IMR-90 (cell line): Measurements from ENCODE around the gene PNCK. TPM values are rescaled to one million over a fixed set of nuclear protein-coding genes. Genes with fewer than 3 reads are reported as not detected.

ENCODE experiments used
- ATAC-seq: fragments of 200-7000 bp; cut with Tn5 transposase; 2 replicates; pipeline ENCODE4 v1.9.1; 2020; ENCODE audit warnings: low read depth, mild to moderate bottlenecking, moderate library complexity
- BruUV-seq: library from RNA; stranded (reverse); fragments of 400-500 nt; replicated peaks from 2 replicates; lab custom pipeline; 2021; lab: Mats Ljungman, UMichigan
- CTCF ChIA-PET: fragments of 300-600 bp; formaldehyde crosslinking; extraction: SDS; loops from one replicate; lab custom pipeline; 2021; ENCODE audit warnings: antibody characterized with exemption; lab: Yijun Ruan, JAX
- POLR2A ChIA-PET: fragments of 300-600 bp; sonication (Branson Sonifier 250); formaldehyde crosslinking; loops from one replicate; lab custom pipeline; 2022; ENCODE audit warnings: antibody characterized with exemption; ENCODE audit not compliant: unreplicated experiment; lab: Charles Lee
- DNase-seq: peaks from one replicate; pipeline ENCODE4 v3.0.0; 2013
- H2AFZ ChIP-seq: replicated peaks from 2 replicates; pipeline ENCODE3; 2013; ENCODE audit warnings: low read length, mild to moderate bottlenecking; ENCODE audit not compliant: poor library complexity
- H2AK5ac ChIP-seq: 2 replicates; pipeline ENCODE4 v1.6.1; 2013; ENCODE audit warnings: low read depth, low read length, inconsistent platforms
- H2AK9ac ChIP-seq: replicated peaks from 2 replicates; pipeline ENCODE3; 2013; ENCODE audit warnings: mild to moderate bottlenecking, low read depth, low read length, moderate library complexity; ENCODE audit not compliant: poor library complexity
- H2BK120ac ChIP-seq: 2 replicates; pipeline ENCODE4 v1.6.1; 2013; ENCODE audit warnings: low read depth, low read length, inconsistent platforms
- H2BK15ac ChIP-seq: 3 replicates; pipeline ENCODE4 v1.6.1; 2013; ENCODE audit warnings: low read depth, low read length, inconsistent platforms
- H2BK20ac ChIP-seq: 2 replicates; pipeline ENCODE4 v1.6.1; 2013; ENCODE audit warnings: low read depth, mild to moderate bottlenecking, inconsistent platforms, low read length, moderate library complexity
- H2BK5ac ChIP-seq: 2 replicates; pipeline ENCODE4 v1.6.1; 2013; ENCODE audit warnings: mild to moderate bottlenecking, low read depth, low read length, inconsistent platforms; ENCODE audit not compliant: poor library complexity, severe bottlenecking
- H3K14ac ChIP-seq: replicated peaks from 2 replicates; pipeline ENCODE4 v1.6.1; 2013; ENCODE audit warnings: low read depth, low read length, inconsistent platforms
- H3K18ac ChIP-seq: 2 replicates; pipeline ENCODE4 v1.6.1; 2013; ENCODE audit warnings: low read depth, low read length, control low read depth
- H3K23ac ChIP-seq: 2 replicates; pipeline ENCODE4 v1.6.1; 2013; ENCODE audit warnings: low read depth, low read length, inconsistent platforms
- H3K27ac ChIP-seq: 2 replicates; pipeline ENCODE4 v1.5.1; 2013; ENCODE audit warnings: mild to moderate bottlenecking, control low read depth, low read length; ENCODE audit not compliant: insufficient read depth
- H3K27me3 ChIP-seq: 2 replicates; pipeline ENCODE4 v1.6.1; 2013; ENCODE audit warnings: low read length; ENCODE audit not compliant: control insufficient read depth, insufficient read depth
- H3K36me3 ChIP-seq: 2 replicates; pipeline ENCODE4 v1.6.1; 2013; ENCODE audit warnings: low read length, mixed read lengths; ENCODE audit not compliant: control insufficient read depth, insufficient read depth
- H3K4ac ChIP-seq: 2 replicates; pipeline ENCODE4 v1.6.1; 2013; ENCODE audit warnings: low read depth, low read length, inconsistent platforms
- H3K4me1 ChIP-seq: 2 replicates; pipeline ENCODE4 v1.6.1; 2013; ENCODE audit warnings: low read length, mixed read lengths; ENCODE audit not compliant: control insufficient read depth, insufficient read depth
- H3K4me2 ChIP-seq: 2 replicates; pipeline ENCODE4 v1.6.1; 2013; ENCODE audit warnings: low read depth, mild to moderate bottlenecking, control low read depth, low read length, moderate library complexity
- H3K4me3 ChIP-seq: 2 replicates; pipeline ENCODE4 v1.5.1; 2013; ENCODE audit warnings: low read depth, mild to moderate bottlenecking, control low read depth, low read length, moderate library complexity; ENCODE audit not compliant: insufficient read depth
- H3K56ac ChIP-seq: 2 replicates; pipeline ENCODE4 v1.6.1; 2013; ENCODE audit warnings: low read length, inconsistent platforms; ENCODE audit not compliant: insufficient read depth; ENCODE audit errors: extremely low read depth
- H3K79me1 ChIP-seq, 2 experiments: 2 replicates each; pipeline ENCODE4 v1.6.1; 2013; ENCODE audit warnings: low read length in 2 of 2, inconsistent platforms in 1 of 2, low read depth in 1 of 2
- H3K9ac ChIP-seq: 2 replicates; pipeline ENCODE4 v1.6.1; 2013; ENCODE audit warnings: low read depth, low read length, control low read depth
- H3K9me1 ChIP-seq: 2 replicates; pipeline ENCODE4 v1.6.1; 2013; ENCODE audit warnings: low read length, inconsistent platforms; ENCODE audit not compliant: insufficient read depth
- H3K9me3 ChIP-seq: 2 replicates; pipeline ENCODE4 v1.6.1; 2013; ENCODE audit warnings: low read length; ENCODE audit not compliant: control insufficient read depth, insufficient read depth
- H4K20me1 ChIP-seq: 2 replicates; pipeline ENCODE4 v1.6.1; 2013; ENCODE audit warnings: low read length, inconsistent platforms; ENCODE audit not compliant: insufficient read depth
- H4K5ac ChIP-seq: 2 replicates; pipeline ENCODE4 v1.6.1; 2013; ENCODE audit warnings: mild to moderate bottlenecking, low read depth, low read length, control low read depth
- H4K8ac ChIP-seq, 2 experiments: 2 replicates each; pipeline ENCODE4 v1.6.1; 2013; ENCODE audit warnings: low read depth in 2 of 2, low read length in 2 of 2, control low read depth in 1 of 2, inconsistent platforms in 1 of 2
- H4K91ac ChIP-seq: 2 replicates; pipeline ENCODE4 v1.6.1; 2013; ENCODE audit warnings: low read depth, low read length, inconsistent platforms; ENCODE audit not compliant: insufficient read depth
- BHLHE40 ChIP-seq: fragments of 150-350 bp; IDR thresholded peaks from 2 replicates; pipeline ENCODE4 v1.6.1; 2016; ENCODE audit warnings: mild to moderate bottlenecking, low read depth, low read length
- CEBPB ChIP-seq: IDR thresholded peaks from 2 replicates; pipeline ENCODE4 v1.6.1; 2012; ENCODE audit warnings: low read depth, low read length, improper control_type of control experiment
- CHD1 ChIP-seq: IDR thresholded peaks from 2 replicates; pipeline ENCODE4 v1.6.1; 2012; ENCODE audit warnings: low read depth, low read length, improper control_type of control experiment
- FOS ChIP-seq: fragments of 150-350 bp; IDR thresholded peaks from 2 replicates; pipeline ENCODE4 v1.6.1; 2016; ENCODE audit warnings: low read depth, low read length
- MAFK ChIP-seq: IDR thresholded peaks from 2 replicates; pipeline ENCODE4 v1.6.1; 2012; ENCODE audit warnings: low read depth, low read length, improper control_type of control experiment
- MAZ ChIP-seq: IDR thresholded peaks from 2 replicates; pipeline ENCODE4 v1.6.1; 2012; ENCODE audit warnings: low read depth, mild to moderate bottlenecking, low read length, improper control_type of control experiment, moderate library complexity, borderline replicate concordance
- MXI1 ChIP-seq: IDR thresholded peaks from 2 replicates; pipeline ENCODE4 v1.6.1; 2012; ENCODE audit warnings: low read depth, mild to moderate bottlenecking, low read length, moderate library complexity, borderline replicate concordance
- NFE2L2 ChIP-seq: fragments of 150-350 bp; IDR thresholded peaks from 2 replicates; pipeline ENCODE4 v1.6.1; 2016; ENCODE audit warnings: low read depth, mild to moderate bottlenecking, low read length
- POLR2A ChIP-seq: IDR thresholded peaks from 2 replicates; pipeline ENCODE4 v1.6.1; 2012; ENCODE audit warnings: mild to moderate bottlenecking, low read depth, low read length
- RAD21 ChIP-seq: IDR thresholded peaks from 2 replicates; pipeline ENCODE4 v1.6.1; 2012; ENCODE audit warnings: low read length, improper control_type of control experiment
- RCOR1 ChIP-seq: IDR thresholded peaks from 2 replicates; pipeline ENCODE4 v1.6.1; 2012; ENCODE audit warnings: mild to moderate bottlenecking, low read length, improper control_type of control experiment; ENCODE audit not compliant: insufficient replicate concordance
- RFX5 ChIP-seq: IDR thresholded peaks from 2 replicates; pipeline ENCODE4 v1.8.0; 2012; ENCODE audit warnings: low read depth, mild to moderate bottlenecking, low read length, moderate library complexity
- SMC3 ChIP-seq: fragments of 150-350 bp; IDR thresholded peaks from 2 replicates; pipeline ENCODE4 v1.6.1; 2016; ENCODE audit warnings: low read depth, mild to moderate bottlenecking, antibody characterized with exemption, low read length, moderate library complexity
- WGBS, 2 experiments: methylation state at CpG; one replicate each; pipeline versions ENCODE4 v1.1.5 to v1.1.7; 2013; ENCODE audit warnings: missing lambda C conversion rate in 2 of 2; ENCODE audit not compliant: insufficient read length in 1 of 2; ENCODE audit errors: extremely low coverage in 2 of 2; 5-methylcytosine and 5-hydroxymethylcytosine counted together
- dilution Hi-C: fragments of 300-500 bp; cut with HindIII; formaldehyde crosslinking; loops from one replicate; pipeline ENCODE4 v1.14.3; 2018; ENCODE audit warnings: low sequenced_read_pairs; ENCODE audit not compliant: unreplicated experiment
- in situ Hi-C: fragments of 300-500 bp; cut with MboI; formaldehyde crosslinking; loops from 3 replicates; pipeline ENCODE4 v1.14.3; 2019; ENCODE audit warnings: low sequenced_read_pairs, inconsistent platforms, mixed read lengths
- intact Hi-C: fragments of 100-400 bp; cut with micrococcal nuclease; formaldehyde crosslinking; loops from 2 replicates; pipeline ENCODE4 v1.10.0; 2022
- polyA plus RNA-seq, 3 experiments: library from polyadenylated mRNA; depleted of rRNA; stranded (reverse); fragments of >200 nt; gene quantifications; 2 replicates each; pipeline ENCODE4 v1.2.3, GENCODE V29; 2012; ENCODE audit warnings: low replicate concordance in 1 of 3
- total RNA-seq: library from RNA; depleted of rRNA; stranded (reverse); fragments of >200 nt; gene quantifications from 2 replicates; pipeline ENCODE4 v1.2.3, GENCODE V29; 2012
- TF ChIP-seq, protein P1 (sequence below): fragments of 150-350 bp; IDR thresholded peaks from 2 replicates; pipeline ENCODE4 v1.6.1; 2017; ENCODE audit warnings: mild to moderate bottlenecking, antibody characterized with exemption, low read length, low read depth
- TF ChIP-seq, protein P2 (sequence below): fragments of 150-350 bp; IDR thresholded peaks from 2 replicates; pipeline ENCODE4 v1.6.1; 2016; ENCODE audit warnings: low read depth, mild to moderate bottlenecking, low read length, moderate library complexity, borderline replicate concordance
- TF ChIP-seq, protein P3 (sequence below): conservative IDR thresholded peaks from 2 replicates; pipeline ENCODE4 v1.5.1; 2012; ENCODE audit warnings: mild to moderate bottlenecking, low read depth, low read length, improper control_type of control experiment

The PNCK gene
- total and polyA plus RNA-seq, 2 of the 4 experiments (the other 2 are of a cell fraction), result 0.18 to 0.22 TPM

DNA sequence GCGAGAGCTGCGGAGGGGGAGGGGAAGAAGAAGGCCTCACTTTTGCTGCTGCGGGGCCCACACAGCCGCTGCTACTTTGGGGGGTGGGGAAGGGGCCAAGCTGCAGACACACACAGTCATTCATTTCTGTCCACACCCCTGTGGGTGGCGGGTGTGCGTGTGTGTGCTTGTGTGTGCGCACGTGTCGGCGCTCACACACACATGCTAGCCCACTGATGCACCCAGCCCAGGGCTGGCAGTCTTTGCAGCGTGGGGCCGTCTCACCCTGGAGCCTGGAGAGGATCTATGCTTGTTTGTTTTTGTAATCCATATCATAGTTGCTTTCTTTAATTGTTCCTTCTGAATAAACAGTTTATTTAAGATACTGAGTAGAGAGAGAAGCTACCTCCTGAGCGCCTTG is 22.7 kb downstream of the PNCK start:
- H3K56ac ChIP-seq, result no peak overlapping the region
- no peak overlapping the region for H2BK20ac ChIP-seq
- no peak overlapping the region for H2AK9ac ChIP-seq
- no CpG with 5 or more reads among the region's 13 CpGs for WGBS, 2 experiments
- H3K4me3 ChIP-seq, result no peak overlapping the region
- H3K4me2 ChIP-seq, result no peak overlapping the region
- H2BK120ac ChIP-seq, result no peak overlapping the region
- H3K27me3 ChIP-seq, result peaks cover 27% of the 10 kb centered on the region
- H3K14ac ChIP-seq, result no peak overlapping the region
- no peak overlapping the region for H3K23ac ChIP-seq
- no peak overlapping the region for H2AK5ac ChIP-seq
- H2AFZ ChIP-seq, result no peak overlapping the region
- ATAC-seq (no peak), DNase-seq (no peak)
- no peak overlapping the region for H3K27ac ChIP-seq
- no peaks in the 10 kb centered on the region for H3K9me1 ChIP-seq
- TF ChIP-seq MXI1 (no peak), CEBPB (no peak), RFX5 (no peak), RAD21 (no peak), FOS (no peak), RCOR1 (no peak), NFE2L2 (no peak), BHLHE40 (no peak), MAZ (no peak), CHD1 (no peak), MAFK (no peak), SMC3 (no peak), POLR2A (no peak)
- TF ChIP-seq, protein P1, sequence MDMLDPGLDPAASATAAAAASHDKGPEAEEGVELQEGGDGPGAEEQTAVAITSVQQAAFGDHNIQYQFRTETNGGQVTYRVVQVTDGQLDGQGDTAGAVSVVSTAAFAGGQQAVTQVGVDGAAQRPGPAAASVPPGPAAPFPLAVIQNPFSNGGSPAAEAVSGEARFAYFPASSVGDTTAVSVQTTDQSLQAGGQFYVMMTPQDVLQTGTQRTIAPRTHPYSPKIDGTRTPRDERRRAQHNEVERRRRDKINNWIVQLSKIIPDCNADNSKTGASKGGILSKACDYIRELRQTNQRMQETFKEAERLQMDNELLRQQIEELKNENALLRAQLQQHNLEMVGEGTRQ, result no peak
- TF ChIP-seq, protein P2, sequence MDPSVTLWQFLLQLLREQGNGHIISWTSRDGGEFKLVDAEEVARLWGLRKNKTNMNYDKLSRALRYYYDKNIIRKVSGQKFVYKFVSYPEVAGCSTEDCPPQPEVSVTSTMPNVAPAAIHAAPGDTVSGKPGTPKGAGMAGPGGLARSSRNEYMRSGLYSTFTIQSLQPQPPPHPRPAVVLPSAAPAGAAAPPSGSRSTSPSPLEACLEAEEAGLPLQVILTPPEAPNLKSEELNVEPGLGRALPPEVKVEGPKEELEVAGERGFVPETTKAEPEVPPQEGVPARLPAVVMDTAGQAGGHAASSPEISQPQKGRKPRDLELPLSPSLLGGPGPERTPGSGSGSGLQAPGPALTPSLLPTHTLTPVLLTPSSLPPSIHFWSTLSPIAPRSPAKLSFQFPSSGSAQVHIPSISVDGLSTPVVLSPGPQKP, result no peak
- TF ChIP-seq, protein P3, sequence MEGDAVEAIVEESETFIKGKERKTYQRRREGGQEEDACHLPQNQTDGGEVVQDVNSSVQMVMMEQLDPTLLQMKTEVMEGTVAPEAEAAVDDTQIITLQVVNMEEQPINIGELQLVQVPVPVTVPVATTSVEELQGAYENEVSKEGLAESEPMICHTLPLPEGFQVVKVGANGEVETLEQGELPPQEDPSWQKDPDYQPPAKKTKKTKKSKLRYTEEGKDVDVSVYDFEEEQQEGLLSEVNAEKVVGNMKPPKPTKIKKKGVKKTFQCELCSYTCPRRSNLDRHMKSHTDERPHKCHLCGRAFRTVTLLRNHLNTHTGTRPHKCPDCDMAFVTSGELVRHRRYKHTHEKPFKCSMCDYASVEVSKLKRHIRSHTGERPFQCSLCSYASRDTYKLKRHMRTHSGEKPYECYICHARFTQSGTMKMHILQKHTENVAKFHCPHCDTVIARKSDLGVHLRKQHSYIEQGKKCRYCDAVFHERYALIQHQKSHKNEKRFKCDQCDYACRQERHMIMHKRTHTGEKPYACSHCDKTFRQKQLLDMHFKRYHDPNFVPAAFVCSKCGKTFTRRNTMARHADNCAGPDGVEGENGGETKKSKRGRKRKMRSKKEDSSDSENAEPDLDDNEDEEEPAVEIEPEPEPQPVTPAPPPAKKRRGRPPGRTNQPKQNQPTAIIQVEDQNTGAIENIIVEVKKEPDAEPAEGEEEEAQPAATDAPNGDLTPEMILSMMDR, result no peak
- H3K4ac ChIP-seq, result no peak overlapping the region
- no peak overlapping the region for H2BK15ac ChIP-seq
- no peaks in the 10 kb centered on the region for H4K20me1 ChIP-seq
- no peak overlapping the region for H2BK5ac ChIP-seq
- ChIA-PET POLR2A (no interaction called here), CTCF (interaction anchor here (0.9 kb wide), 1 partner anchor 101 kb away, joined by 5 read pairs; no protein-coding TSS in a partner anchor)
- H3K4me1 ChIP-seq, result no peaks in the 10 kb centered on the region
- no peak overlapping the region for H4K91ac ChIP-seq
- no peak overlapping the region for H3K9ac ChIP-seq
- H3K36me3 ChIP-seq, result no peaks in the 10 kb centered on the region
- in situ Hi-C loops, result loop anchor here (25.0 kb wide), 1 partner anchor 689 kb away; no protein-coding TSS in a partner anchor
- no peak overlapping the region for H3K18ac ChIP-seq
- H3K79me1 ChIP-seq, result no peaks in the 10 kb centered on the region
- H4K5ac ChIP-seq, result no peak overlapping the region
- dilution Hi-C loops, result no loop called here
- H4K8ac ChIP-seq, result no peak overlapping the region
- BruUV-seq, result no TSS peak
- intact Hi-C loops, result no loop called here
- H3K9me3 ChIP-seq, result peaks cover 3% of the 10 kb centered on the region; the same call in 1 of the 2 replicates
